HG03060 (cell line): Measurements from ENCODE around the gene TTC6.

ENCODE experiments used
- ATAC-seq: cut with Tn5 transposase; IDR thresholded peaks from one replicate; pipeline ENCODE4 v1.9.1; 2021; ENCODE audit warnings: low read depth, moderate number of reproducible peaks; ENCODE audit not compliant: unreplicated experiment

TTC6 gene

DNA sequence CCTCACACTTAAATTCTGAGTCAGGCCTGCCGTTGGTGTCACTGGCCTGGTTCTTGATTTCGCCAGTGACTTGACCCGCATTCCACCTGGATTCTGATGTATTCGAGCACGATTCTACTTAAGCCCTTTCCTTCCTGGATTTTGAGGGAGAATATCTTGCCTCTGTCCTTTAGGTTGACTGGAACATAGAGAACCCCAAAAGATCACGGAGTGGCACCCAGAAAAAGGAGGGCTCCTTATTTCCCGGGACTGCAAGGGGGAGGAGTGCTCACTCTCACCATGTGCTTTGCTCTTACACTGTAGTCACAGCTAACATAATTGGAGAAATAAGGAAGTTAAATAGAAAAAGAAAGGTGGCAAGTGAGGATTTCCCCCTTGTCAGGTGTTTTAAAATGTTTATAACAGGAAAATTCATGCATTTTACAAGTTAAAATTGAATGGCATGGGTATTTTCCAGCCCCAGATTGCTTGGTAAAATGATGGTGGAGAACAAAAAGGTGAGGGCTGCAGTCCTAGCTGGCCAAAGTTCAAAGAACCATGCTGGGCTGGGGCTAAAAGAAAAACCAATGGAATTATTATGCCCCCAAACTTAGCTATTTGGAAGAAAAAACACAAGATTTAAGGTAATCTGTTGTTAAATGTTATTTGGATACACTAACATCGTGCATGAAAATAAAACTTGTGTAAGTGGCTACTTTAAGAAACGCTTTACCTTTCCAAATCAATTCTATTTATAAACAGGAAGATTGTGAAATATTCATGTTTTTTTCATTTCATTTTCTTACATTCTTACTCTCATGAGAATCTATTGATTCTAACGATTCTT is 9.2 kb upstream of the TTC6 start:
- ATAC-seq: no peak

DNA sequence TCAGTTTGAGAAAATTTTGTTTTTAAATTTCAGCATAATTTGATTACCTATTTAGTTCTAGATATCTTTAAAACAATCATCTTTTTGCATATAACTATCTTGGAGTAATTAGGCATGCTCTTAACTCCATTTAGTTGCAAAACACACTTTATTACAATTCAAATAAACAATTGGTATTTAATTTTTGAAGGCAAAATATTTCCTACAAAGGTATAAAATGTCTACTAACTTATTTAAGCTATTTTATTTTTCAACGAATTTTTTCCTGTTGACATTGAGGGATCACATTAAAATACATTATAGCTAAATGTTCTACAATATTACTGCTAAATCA is 8.7 kb upstream of the TTC6 start:
- no peak for ATAC-seq

DNA sequence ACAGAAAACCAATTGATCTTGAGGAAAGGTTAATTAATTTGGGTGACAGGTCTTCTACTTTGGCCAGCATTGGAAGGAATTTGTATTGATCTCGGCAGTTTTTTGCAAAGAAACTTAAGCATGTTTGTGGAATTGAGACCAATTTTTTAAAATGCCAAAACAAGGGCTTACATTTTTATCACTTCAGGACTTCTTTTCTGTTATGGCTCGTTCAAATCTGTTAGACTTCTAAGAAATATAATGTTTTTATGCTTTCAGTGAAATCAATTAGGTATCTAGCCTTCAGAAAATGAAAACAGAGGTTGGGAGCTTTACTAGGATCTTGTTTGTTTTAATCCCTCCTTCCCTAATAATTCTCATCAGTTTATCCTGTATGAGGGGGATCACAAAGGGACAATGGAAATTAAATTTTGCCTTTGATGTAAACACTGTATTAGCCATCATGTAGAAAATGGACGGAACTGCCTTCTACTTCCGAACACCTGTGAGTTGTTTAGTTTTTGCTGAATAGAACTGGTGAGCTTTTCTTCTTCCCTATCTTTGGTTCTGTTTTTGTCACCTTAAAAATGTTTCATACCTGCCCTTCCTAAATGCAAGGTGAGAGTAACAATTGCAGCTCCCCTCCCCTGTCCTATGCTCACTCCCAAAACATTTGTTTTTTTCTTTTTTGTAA is 8.2 kb upstream of the TTC6 start:
- no peak for ATAC-seq

DNA sequence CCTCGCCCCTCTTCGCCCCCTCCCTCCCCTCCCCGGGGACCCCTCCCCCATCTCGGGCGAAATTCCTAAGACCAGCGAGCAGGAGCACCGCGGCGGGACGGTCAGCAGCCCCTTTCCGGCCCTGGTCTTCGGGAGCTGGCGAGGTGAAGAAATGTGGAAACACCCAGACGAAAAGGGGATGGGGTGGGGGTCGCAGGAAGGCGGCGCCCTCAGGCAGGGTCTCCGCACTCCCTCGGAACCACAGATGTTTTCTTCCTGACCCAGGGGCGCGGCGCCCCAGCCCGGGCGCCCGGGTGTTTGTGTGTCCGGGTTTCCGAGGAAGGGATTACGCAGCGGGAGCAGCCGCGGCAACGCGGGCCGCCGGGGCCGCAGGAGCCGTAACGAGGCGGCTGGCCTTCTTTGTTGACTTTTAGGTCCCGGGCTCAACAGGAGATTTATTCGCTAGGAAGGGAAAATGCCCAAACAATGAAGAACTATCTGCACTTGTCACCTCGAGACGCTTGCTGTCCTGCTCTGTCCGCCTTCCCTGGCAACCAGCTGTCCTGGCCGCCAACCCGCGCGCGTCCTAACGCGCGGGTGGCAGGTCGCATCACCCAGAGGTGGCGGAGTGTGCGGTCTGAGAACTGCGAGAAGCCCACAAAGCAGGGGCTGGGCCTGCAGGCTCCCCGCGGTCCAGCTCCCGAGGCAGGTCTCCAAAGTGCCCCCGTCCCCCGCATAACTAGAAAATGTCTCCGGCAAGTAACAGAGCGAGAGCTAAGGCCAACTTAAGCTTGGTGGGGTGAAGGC is 7.4 kb upstream of the TTC6 start:
- ATAC-seq: no peak

DNA sequence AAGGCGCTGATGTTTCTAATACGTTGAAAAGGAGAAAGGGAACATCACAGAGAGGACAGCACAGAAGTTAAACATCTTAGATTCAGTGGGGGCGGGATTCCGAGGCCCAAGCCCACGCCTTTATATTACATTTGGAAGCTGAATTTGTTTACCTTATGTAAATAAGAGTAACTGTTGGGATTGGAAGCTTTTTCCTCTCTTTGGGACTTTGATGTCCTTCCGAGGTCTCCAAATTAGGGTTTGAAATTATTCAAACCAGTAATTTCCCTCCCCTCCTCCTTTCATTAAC is 6.8 kb upstream of the TTC6 start:
- ATAC-seq: no peak

DNA sequence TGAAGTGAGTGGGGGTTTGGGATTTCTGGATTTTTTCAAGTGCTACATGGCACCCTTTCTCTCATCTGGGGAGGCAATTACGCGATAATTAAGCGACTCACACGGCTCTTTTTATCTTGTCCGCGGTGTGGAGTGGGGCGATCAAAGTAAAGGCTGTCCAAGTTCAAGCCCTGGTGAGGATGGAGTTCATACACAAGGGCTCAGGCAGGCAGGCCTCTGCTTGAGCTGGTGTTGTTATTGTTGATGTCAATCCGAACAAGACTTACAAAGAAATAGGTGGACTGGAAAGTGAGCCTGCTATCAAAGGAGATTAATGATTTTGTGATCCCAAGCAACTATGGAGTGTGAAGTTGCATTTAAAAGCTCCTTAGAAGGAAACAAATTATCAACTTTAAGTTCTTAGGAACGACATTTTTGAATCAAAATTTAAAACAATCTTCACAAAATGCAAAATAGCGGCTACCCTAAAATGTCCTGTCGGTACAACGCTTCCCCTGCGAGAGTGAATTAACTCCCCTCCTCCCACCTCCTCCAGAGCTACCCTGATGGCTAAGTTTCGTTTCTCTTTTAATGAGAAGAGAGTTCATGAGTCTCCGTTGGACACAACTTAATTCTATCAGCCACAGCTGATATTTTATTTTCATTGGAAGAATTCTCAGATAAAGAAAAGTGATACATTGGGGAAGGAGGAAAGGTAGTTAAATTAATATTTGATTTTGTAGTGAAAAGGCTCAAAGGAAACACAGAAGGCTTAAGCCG is 6.3 kb upstream of the TTC6 start:
- no peak for ATAC-seq

DNA sequence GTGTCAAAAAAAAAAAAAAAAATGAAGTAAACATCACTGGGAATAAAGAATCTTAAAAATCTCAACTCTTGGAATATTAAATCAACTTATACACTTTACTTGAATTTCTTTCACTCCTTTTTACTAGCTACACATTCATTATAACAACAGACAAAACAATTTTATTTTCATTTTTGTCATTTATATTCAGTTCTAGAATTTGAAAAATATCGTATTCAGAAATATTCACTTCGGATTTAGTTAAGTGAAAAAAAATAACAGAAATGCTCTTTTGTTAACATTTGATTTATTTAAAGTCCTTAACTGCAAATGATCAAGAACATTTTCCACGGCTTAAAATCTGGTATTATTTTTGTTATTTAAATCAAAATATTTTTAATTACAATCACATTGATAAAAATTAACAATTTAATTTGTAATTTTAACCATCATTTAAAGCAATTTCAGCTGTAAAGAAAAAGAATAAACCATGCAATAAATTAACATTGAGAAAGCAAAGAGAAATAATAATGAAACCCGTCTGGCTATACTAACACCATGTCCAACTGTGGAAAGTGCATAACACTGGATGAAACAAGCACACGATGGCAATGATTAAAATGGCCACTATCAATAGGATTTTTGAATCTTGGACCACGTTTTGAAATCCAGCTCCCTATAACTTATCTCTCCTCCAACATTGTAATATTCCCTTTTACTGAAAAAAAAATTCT is 5.6 kb upstream of the TTC6 start:
- ATAC-seq: no peak

DNA sequence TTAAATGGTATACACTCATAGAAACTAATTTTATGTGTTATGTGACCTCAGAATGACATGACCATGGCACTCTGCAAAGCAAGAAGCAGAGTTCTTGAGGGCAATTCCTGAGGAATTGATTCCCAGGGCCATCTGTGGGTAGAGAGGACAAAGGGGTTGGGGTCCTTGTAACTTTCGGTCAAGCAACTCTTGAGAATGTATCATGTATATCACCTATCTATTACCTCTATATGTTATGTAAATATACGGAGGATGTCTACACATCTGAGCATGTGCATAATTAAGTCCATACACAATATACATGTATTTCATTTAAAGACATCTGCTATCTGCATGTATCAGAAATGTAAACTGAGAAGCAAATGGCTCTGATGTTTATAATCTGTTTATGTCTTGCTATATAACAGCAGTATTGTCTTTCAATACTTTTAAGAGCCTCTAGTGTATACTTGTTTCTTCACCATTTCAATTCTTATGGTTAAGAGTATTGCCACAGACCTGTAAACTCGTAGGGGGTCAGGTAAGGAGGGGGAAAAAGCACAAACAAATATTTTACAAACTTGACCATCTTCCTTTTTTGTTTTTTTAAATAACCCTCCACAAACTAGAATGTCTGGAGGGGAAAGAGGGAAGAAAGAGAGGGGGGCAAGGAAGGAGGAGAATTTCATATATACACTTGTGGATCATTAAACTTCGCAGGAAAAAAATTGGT is 4.8 kb upstream of the TTC6 start:
- no peak for ATAC-seq

DNA sequence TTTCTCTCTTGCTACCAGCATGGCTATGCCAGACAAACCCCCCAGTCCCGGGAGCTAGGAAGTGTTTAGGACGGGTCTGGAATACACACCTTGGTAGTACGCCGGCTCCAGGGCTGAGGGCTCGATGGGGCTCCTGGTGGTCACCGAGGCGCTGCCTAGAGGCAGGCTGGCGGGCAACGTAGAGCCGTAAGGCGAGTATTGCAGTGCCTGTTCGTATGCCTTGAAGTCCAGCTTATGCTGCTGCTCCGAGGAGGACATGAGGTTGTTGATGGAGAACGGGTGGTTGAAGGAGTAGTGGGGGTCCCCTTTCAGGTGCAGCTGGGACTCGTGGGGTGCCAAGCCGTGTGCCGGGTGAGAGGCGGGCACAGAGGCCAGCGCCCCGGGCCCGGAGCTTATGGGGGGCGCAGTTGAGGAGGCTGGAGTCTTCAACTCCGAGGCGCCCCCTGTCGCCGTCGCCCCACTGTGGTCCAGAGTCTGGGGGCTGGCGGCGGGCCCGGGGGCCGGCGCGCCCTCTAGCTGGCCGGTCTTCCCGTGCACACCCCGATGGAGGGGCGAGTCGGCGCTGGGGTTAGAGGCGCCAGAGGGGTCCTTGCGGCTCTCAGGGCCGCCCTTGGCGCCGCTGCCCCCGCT is 4.0 kb upstream of the TTC6 start:
- ATAC-seq: no peak

DNA sequence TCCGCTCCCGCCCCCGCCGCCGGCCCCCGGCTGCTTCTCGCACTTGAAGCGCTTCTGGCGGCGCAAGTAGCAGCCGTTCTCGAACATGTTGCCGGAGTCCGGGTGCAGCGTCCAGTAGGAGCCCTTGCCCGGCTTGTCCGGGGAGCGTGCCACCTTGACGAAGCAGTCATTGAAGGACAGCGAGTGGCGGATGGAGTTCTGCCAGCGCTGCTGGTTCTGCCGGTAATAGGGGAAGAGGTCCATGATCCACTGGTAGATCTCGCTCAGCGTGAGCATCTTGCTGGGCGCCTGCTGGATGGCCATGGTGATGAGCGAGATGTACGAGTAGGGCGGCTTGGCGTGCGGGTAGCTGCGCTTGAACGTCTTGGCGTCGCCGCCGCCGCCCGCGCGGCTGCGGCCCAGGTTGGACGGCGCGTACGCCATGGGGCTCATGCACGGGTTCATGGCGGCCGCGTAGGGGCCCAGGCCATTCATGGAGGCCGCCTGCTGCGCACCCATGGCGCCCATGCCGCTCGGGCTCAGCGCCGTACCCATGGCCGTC is 3.4 kb upstream of the TTC6 start:
- ATAC-seq: no peak

DNA sequence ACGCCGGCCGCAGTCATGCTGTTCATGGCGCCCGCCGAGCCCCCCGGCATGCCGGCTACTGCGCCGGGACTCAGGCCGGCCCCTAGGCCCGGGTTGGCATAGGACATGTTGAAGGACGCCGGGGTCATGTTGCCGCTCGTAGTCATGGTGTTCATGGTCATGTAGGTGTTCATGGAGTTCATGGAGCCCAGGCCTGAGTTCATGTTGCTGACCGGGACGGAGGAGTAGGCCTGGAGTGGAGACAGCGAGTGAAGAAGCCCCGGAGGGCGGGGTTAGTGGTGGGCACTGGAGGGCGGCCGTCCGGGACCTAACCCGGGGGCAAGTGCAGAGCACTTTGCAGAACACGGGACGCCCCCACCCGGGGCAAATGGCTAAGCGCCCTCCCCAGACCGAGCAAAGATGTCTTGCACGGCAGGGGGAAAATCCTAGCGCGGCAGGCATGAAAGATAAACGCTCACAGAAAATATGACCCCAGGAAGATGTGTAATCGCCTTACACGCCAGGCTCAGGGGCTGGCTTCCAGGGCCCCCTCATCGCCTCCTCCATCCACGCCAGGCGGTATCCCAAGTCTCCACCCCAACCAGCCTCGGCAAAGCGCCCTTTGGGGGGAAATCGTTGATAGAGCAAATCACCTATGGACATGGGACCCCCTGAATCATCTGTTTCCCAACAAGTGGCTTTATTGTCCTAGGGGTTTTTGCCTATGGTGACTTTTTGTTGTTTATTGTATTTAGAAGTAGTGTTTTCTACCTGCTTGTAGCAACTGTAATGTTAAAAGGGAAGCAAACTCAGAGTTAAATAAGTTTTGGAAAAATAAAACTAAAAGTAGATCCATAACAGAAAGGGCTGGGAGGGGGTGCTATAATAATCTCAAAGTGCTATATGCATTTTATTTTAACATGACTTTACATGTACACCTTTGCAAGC is 2.7 kb upstream of the TTC6 start:
- ATAC-seq: no peak

DNA sequence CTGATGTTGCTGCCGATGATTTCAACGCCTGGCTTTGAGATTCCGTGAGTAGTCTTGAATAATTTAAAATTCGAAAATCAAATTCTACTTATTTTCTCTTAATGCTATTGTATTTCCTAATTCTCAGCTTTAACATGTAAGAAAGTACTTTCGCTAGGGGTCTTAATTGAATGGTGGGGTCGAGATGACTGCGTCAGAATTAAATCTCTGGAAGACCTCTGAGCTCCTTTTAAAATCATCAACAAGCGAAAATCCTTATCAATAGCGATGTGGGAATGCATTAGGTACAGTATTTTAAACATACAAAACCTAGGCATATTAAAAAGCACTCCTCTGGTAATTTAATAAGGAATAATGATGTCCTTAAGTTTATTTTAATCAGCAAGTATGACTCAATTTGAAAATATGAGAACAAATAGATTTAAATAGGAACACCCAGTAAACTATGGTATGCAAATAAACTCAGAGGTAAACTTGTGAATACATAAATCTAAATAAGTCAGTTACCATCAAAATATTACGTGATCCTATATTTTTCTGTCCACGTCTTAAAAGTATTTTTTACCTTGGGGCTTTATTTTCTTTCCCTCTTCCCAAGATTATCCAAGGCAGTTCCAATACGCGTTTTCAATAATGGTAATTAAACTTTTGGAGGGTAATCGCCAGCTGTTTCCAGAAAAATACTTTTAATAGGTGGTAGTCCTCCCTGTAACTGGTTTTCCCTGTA is 1.8 kb upstream of the TTC6 start:
- ATAC-seq: no peak

DNA sequence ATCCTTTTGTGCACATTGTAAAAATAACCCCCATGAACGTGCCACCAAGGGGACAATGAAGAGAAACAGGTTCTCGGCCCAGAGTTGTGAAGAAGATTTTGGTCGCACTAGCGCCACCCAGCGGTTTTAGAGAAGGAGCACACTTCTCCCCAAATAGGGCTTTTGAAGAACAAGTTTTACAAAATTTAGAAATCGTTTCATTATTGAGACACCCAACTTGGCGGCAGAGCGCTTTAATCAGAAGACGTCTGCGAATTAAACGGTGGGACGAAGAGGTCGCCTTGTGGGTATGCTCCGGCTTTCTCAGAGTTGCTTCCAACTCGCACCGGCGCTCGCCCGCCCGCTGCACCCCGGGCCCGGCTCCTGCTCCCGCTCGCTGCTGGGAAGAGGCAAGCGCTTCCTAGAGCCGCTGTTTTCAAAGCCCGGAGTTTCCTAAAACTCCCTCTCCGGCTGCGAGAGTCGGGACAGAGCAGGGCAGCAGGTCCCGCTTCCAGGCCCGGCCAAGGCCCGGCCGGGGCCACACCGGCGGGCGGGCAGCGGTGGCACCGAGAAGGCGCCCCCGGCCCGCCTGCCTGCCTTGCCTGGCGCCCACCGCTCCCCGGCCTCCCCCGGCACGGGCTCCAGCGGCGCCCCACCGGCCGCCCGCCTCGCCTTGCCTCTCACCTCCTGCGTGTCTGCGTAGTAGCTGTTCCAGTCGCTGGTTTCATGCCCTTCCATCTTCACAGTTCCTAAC is 1.0 kb upstream of the TTC6 start:
- no peak for ATAC-seq

DNA sequence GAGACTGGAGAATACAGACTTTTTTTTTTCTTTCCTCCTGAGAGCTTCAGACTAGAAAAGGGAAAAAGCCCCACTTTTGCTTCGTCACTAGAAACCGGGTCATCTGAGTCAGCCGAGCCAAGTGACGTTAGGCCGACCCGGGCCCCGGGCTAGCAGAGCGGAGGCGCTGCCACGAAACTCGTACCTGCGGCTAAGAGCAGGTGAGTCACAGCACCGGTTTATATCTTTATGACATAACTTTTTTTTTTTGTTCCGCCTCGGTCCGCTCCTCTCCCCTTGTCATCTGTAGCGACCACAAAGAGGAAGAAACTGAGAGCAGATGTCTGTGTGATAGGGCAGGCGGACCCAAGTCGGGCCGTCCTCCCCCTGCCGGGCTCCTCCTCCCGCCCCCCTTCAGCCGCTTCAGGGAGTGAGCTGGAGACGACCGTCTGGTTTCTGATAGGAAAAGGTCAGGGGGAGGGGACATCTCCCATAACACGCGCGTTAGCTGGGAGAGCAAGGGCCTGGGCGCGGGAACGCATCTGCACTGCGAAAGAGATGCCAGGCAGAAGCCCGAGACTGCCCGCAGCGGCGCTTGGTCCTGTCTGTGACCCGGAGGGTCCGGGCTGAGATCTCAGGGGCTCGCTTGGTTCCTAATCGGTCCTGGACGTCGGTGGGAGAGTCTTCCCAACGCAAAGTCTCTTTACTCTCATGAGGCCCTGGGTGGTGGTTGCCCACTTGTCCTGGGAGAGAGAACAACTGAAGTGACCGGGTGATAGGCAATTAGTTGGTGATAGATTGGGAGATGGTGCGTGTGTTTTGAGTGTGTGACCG is 586 bp downstream of the TTC6 start:
- ATAC-seq: no peak

DNA sequence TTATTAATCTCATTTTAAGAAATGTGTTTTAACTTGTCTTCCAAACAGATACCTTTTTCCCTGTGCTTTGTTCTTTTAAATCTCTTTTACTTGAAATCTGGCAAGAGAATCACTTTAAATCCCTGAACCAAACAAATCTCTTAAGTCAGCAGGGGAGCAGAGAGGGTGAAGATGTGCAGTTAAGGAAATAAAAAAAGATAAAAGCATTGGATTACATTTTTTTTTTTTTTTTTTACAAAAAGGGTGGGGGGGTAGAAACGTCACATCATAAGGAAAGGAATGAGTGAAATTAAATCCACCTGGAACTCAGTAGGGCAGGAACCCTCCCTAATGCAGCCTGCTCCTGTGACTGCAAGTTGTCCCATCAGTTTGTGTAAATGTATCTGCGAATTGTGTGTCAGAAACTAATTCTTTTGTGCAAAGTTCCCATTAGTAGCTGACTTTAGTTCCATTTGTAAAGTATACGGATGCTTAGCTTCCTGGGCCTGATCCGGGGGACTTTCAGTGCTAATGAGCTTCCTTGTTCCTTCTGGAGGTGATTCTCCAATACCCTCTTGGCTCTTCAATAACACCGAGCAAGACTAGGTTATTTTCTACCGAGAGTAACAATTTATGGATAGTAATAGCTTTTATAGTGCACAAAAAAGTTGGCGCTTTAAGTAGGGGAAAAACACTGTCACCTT is 1.5 kb downstream of the TTC6 start:
- ATAC-seq: no peak
